Ishikawa (cell line): ENCODE data around the gene COPS7B.

Experiments used
- CEBPB ChIP-seq: IDR thresholded peaks from 2 replicates; pipeline ENCODE4 v1.6.1; 2012
- CREB1 ChIP-seq: IDR thresholded peaks from 2 replicates; pipeline ENCODE4 v1.6.1; 2012; ENCODE audit warnings: low read depth
- EGR1 ChIP-seq: IDR thresholded peaks from 2 replicates; pipeline ENCODE4 v1.6.1; 2012
- EP300 ChIP-seq: IDR thresholded peaks from 2 replicates; pipeline ENCODE4 v1.6.1; 2012; ENCODE audit warnings: borderline replicate concordance
- FOXM1 ChIP-seq: IDR thresholded peaks from 2 replicates; pipeline ENCODE4 v1.6.1; 2012; ENCODE audit warnings: low read depth, borderline replicate concordance
- NFIC ChIP-seq: IDR thresholded peaks from 2 replicates; pipeline ENCODE4 v1.6.1; 2012
- RAD21 ChIP-seq: IDR thresholded peaks from 2 replicates; pipeline ENCODE4 v1.6.1; 2012; ENCODE audit warnings: low read depth
- REST ChIP-seq: IDR thresholded peaks from 2 replicates; pipeline ENCODE4 v1.6.1; 2012; ENCODE audit warnings: low read depth, mild to moderate bottlenecking
- TAF1 ChIP-seq: IDR thresholded peaks from 2 replicates; pipeline ENCODE4 v1.6.1; 2012; ENCODE audit warnings: low read depth, mild to moderate bottlenecking
- TCF12 ChIP-seq: IDR thresholded peaks from 2 replicates; pipeline ENCODE4 v1.6.1; 2012; ENCODE audit warnings: low read depth
- TEAD4 ChIP-seq: IDR thresholded peaks from 2 replicates; pipeline ENCODE4 v1.6.1; 2012
- USF1 ChIP-seq: IDR thresholded peaks from 2 replicates; pipeline ENCODE4 v1.6.1; 2012
- YY1 ChIP-seq: IDR thresholded peaks from 2 replicates; pipeline ENCODE4 v1.6.1; 2012; ENCODE audit warnings: low read depth
- ZBTB7A ChIP-seq: IDR thresholded peaks from 2 replicates; pipeline ENCODE4 v1.6.1; 2012; ENCODE audit warnings: low read depth
- TF ChIP-seq, protein P1 (sequence below): IDR thresholded peaks from 2 replicates; pipeline ENCODE4 v1.6.1; 2012

Gene COPS7B

DNA sequence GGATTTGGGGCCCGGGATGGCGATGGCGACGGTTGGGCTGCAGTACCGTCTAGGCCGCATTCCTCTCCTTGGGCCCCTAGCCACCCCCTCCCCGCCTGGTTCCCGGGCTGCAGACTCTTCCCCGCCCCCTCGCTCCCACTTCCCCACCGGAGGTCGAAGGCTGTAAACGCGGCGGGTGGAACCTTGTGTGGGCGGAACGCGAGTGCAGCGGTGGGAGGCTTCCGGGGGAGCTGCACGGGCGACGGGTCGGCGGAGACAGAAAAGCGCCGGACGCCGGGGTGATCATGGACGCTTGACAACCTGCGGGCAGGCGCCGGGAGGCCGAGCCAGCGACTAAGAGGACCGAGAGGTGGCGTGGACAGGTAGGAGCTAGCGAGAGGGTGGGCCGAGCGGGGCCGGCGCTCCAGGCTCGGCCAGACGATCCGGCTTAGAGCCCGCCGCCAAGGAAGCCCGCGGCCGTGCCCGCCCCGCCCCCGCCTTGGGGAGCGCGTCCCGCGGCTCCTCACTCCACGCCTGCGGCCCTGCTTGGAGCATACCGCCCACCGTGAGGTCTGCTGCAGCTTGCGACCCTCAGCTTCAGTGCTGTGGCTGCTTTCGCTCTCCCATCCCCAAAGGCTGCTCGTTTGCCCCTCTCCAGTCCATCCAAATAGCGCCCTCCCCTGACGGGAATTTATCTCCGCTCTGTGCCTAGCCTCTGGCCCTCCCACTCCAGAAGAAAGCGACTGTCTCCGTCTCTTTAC, at the start of gene COPS7B:
TSS of gene COPS7B (plus strand) at position 269 of the 740 bp plus-strand sequence. CDS start 2,126 bp downstream, outside the sequence.
- TF ChIP-seq ZBTB7A = no peak
- no peak for TF ChIP-seq REST
- TF ChIP-seq RAD21 = peak; percentile 29; the same call in 1 of the 2 replicates
- TF ChIP-seq FOXM1 = 0 out of 2 replicates have a peak, but pooled peaks have one; percentile 26
- 0 out of 2 replicates have a peak, but pooled peaks have one; percentile 26 for TF ChIP-seq CREB1
- no peak; the same call in 1 of the 2 replicates for TF ChIP-seq EP300
- TF ChIP-seq YY1 = peak; percentile 93
- peak; percentile 53; the same call in 1 of the 2 replicates for TF ChIP-seq EGR1
- peak; percentile 90 for TF ChIP-seq TCF12
- TF ChIP-seq CEBPB = no peak
- peak; percentile 83 for TF ChIP-seq TEAD4
- TF ChIP-seq TAF1 = peak; percentile 98
- TF ChIP-seq NFIC = peak; percentile 43; the same call in 1 of the 2 replicates
- peak; percentile 76 for TF ChIP-seq USF1
- TF ChIP-seq, protein P1, sequence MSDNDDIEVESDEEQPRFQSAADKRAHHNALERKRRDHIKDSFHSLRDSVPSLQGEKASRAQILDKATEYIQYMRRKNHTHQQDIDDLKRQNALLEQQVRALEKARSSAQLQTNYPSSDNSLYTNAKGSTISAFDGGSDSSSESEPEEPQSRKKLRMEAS = peak; percentile 74; the same call in 1 of the 2 replicates

- TF ChIP-seq CREB1 (no peak), ZBTB7A (no peak), REST (no peak), YY1 (no peak)
These were observed 48.5 kb upstream of the COPS7B start for GRCh38 chr2:231737761-231738160.

GRCh38 chr2:231743376-231744116, 42.7 kb upstream of the COPS7B start:
- no peak for TF ChIP-seq ZBTB7A

DNA sequence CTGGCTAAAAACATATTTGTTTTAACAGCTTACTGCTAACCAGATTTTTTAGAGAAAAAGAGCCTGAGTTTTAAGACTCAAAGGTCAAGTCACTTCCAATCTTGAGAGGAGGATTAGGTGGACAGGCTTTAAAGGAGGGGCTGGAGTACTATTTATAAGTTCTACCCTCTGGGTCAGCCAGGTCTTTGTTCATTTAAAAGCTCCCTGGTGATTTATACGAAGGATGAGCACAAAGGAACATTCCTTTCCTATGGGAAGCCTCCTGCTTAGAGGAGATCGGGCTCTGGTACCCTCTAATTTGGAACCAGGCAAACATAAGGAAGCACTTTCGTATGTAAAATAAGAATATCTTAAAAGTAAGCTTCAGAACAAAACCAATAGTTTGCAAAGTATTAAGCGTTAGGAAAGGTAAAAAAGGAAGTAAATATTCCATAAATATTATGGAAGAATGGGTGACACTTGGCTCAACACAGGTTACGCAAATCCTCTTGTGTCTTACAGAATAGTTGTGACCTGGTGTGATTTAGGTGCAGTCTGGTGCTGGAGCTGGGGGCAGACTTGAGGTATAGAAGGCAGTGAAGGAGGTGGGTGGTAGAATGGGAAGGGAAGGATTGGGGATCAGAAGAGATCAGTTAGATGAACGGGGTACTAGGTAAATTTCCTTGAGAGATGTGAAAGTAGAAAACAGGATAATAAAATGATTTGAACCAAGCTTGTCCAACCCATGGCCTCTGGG, 40.8 kb upstream of the COPS7B start:
- TF ChIP-seq, protein P1 = no peak
- TF ChIP-seq TCF12 (no peak), CREB1 (no peak), RAD21 (no peak), EP300 (no peak), EGR1 (no peak), FOXM1 (no peak), TEAD4 (no peak), TAF1 (no peak), NFIC (no peak), YY1 (no peak), CEBPB (no peak)

GRCh38 chr2:231751042-231751815, 35.0 kb upstream of the COPS7B start:
- TF ChIP-seq FOXM1 (no peak), USF1 (no peak), REST (no peak), TEAD4 (no peak), NFIC (no peak), CEBPB (no peak), TCF12 (no peak), EP300 (no peak), ZBTB7A (no peak), RAD21 (no peak)
